K562 (cell line): ENCODE measurements around the gene DIPK1B. TPM values are rescaled to one million over a fixed set of nuclear protein-coding genes. Genes with fewer than 3 reads are reported as not detected.

ENCODE experiments used
- AFF4 ChIP-seq: sonication (generic); formaldehyde crosslinking; IDR thresholded peaks from 2 replicates; pipeline ENCODE4 v1.8.0; 2023; ENCODE audit warnings: mild to moderate bottlenecking, missing genetic modification reagents
- ARHGAP35 ChIP-seq: fragments of 450-650 bp; IDR thresholded peaks from 2 replicates; pipeline ENCODE4 v1.6.1; 2018; ENCODE audit not compliant: partially characterized antibody
- ATF6 ChIP-seq: sonication (generic); formaldehyde crosslinking; IDR thresholded peaks from 2 replicates; pipeline ENCODE4 v1.4.0; 2020; ENCODE audit warnings: mild to moderate bottlenecking, missing genetic modification reagents
- CBX1 ChIP-seq: sonication (generic); IDR thresholded peaks from 2 replicates; pipeline ENCODE4 v1.6.1; 2016; ENCODE audit warnings: antibody characterized with exemption, low read depth, mild to moderate bottlenecking
- CHCHD3 ChIP-seq: fragments of 250-450 bp; sonication (Bioruptor Pico); IDR thresholded peaks from 2 replicates; pipeline ENCODE4 v2.1.2; 2022; ENCODE audit warnings: mild to moderate bottlenecking
- E2F1 ChIP-seq: sonication (generic); formaldehyde crosslinking; IDR thresholded peaks from 2 replicates; pipeline ENCODE4 v1.8.1; 2023; ENCODE audit warnings: mild to moderate bottlenecking, missing genetic modification reagents, moderate library complexity
- EP400 ChIP-seq: fragments of 450-650 bp; IDR thresholded peaks from 2 replicates; pipeline ENCODE4 v1.6.1; 2017; ENCODE audit warnings: antibody characterized with exemption, mild to moderate bottlenecking, moderate library complexity
- HDAC8 ChIP-seq: fragments of 450-650 bp; IDR thresholded peaks from 2 replicates; pipeline ENCODE4 v1.6.1; 2016; ENCODE audit warnings: mild to moderate bottlenecking, missing genetic modification characterization, moderate library complexity, missing compliant biosample characterization
- IFI16 ChIP-seq: fragments of 250-450 bp; sonication (Bioruptor Pico); IDR thresholded peaks from 2 replicates; pipeline ENCODE4 v2.1.2; 2022; ENCODE audit warnings: mild to moderate bottlenecking, inconsistent platforms
- JUND ChIP-seq, 2 experiments: IDR thresholded peaks; 2 replicates in 1 of 2; 3 replicates in 1 of 2; pipeline ENCODE4 v1.6.1; 2011; ENCODE audit warnings: borderline replicate concordance in 2 of 2, low read depth in 2 of 2, low read length in 2 of 2, improper control_type of control experiment in 1 of 2, missing biosample characterization in 1 of 2, missing genetic modification characterization in 1 of 2, missing genetic modification reagents in 1 of 2
- MBD2 ChIP-seq: sonication (generic); IDR thresholded peaks from 2 replicates; pipeline ENCODE4 v1.6.1; 2016; ENCODE audit warnings: low read depth, borderline replicate concordance
- MTA1 ChIP-seq: fragments of 450-650 bp; IDR thresholded peaks from 2 replicates; pipeline ENCODE4 v1.6.1; 2017; ENCODE audit warnings: borderline replicate concordance
- MYC ChIP-seq, 2 experiments: fragments of 250-450 bp in 1 of 2; sonication (Bioruptor Pico) in 1 of 2; IDR thresholded peaks; 2 replicates each; pipeline versions ENCODE4 v1.5.1 to v1.6.1; 2012 to 2021; ENCODE audit warnings: low read depth in 2 of 2, borderline replicate concordance in 1 of 2, improper control_type of control experiment in 1 of 2, low read length in 1 of 2, mild to moderate bottlenecking in 1 of 2, moderate library complexity in 1 of 2
- NR1H2 ChIP-seq: sonication (generic); formaldehyde crosslinking; IDR thresholded peaks from 2 replicates; pipeline ENCODE4 v1.4.0; 2020; ENCODE audit warnings: mild to moderate bottlenecking, missing genetic modification reagents
- PCBP1 ChIP-seq: fragments of 200-400 bp; formaldehyde crosslinking; IDR thresholded peaks from 2 replicates; pipeline ENCODE4 v1.6.1; 2018; ENCODE audit warnings: mild to moderate bottlenecking, low read depth, low read length; ENCODE audit not compliant: poor library complexity, severe bottlenecking
- PTRF ChIP-seq: fragments of 450-650 bp; IDR thresholded peaks from 2 replicates; pipeline ENCODE4 v1.6.1; 2016; ENCODE audit warnings: mild to moderate bottlenecking, missing genetic modification characterization, missing compliant biosample characterization
- SP1 ChIP-seq: sonication (generic); formaldehyde crosslinking; IDR thresholded peaks from 2 replicates; pipeline ENCODE4 v1.8.1; 2022; ENCODE audit warnings: mild to moderate bottlenecking, missing genetic modification reagents
- ZC3H11A ChIP-seq: IDR thresholded peaks from 2 replicates; pipeline ENCODE4 v1.6.1; 2012; ENCODE audit warnings: low read depth, low read length, improper control_type of control experiment
- ZNF699 ChIP-seq: fragments of 250-450 bp; sonication (Bioruptor Pico); IDR thresholded peaks from 2 replicates; pipeline ENCODE4 v1.8.0; 2021; ENCODE audit warnings: mild to moderate bottlenecking, moderate library complexity; ENCODE audit not compliant: insufficient replicate concordance
- polyA plus RNA-seq, 8 experiments: library from polyadenylated mRNA; depleted of rRNA in 4 of 8; stranded (reverse) in 5 of 8; unstranded in 3 of 8; fragments of >200 nt; fragmentation: Nextera tagmentation in 2 of 8; fragmentation: Illumina TruSeq in 1 of 8; extraction: Ambion mirVana in 2 of 8; extraction: Trizol in 1 of 8; gene quantifications; 2 replicates each; pipeline versions ENCODE4 v1.2.1 to v1.2.3, GENCODE V29; 2011 to 2014; ENCODE audit warnings: inconsistent platforms in 1 of 8, missing spikeins in 1 of 8
- total RNA-seq, 7 experiments: library from RNA; depleted of rRNA in 6 of 7; stranded (reverse); fragments of >200 nt in 6 of 7; fragmentation: Illumina TruSeq in 2 of 7; extraction: Trizol in 2 of 7; gene quantifications; 2 replicates each; pipeline versions ENCODE4 v1.2.1 to v1.2.3, GENCODE V29; 2011 to 2021; ENCODE audit warnings: low replicate concordance in 1 of 7

Gene DIPK1B
- total and polyA plus RNA-seq, 9 of the 15 experiments (the other 6 are each of a cell fraction or from before 2014, with no cell fraction given): 0.08 to 22.3 (median 5.9) TPM

- TF ChIP-seq E2F1 (CRISPR knock-in tag) (peak; percentile 94), ARHGAP35 (no peak), MTA1 (peak; percentile 95), NR1H2 (CRISPR knock-in tag) (0 out of 2 replicates have a peak, but pooled peaks have one; percentile 76), PCBP1 (peak; percentile 84), ZNF699 (CRISPR knock-in tag) (no peak), EP400 (peak; percentile 98), IFI16 (CRISPR knock-in tag) (no peak), HDAC8 (tag) (0 out of 2 replicates have a peak, but pooled peaks have one; percentile 54), MBD2 (peak; percentile 93), CHCHD3 (CRISPR knock-in tag) (peak; percentile 66; the same call in 1 of the 2 replicates), ATF6 (CRISPR knock-in tag) (peak; percentile 55; the same call in 1 of the 2 replicates), MYC (IDR thresholded peaks at IDR 0.05; ENCODE audit: low read depth, low read length) (peak; percentile 100), MYC (CRISPR knock-in tag; IDR thresholded peaks at IDR 0.05; ENCODE audit: borderline replicate concordance, low read depth) (no peak), PTRF (tag) (no peak), CBX1 (peak; percentile 80), ZC3H11A (no peak), SP1 (CRISPR knock-in tag) (peak; percentile 99), AFF4 (CRISPR knock-in tag) (peak; percentile 99; the same call in 1 of the 2 replicates), JUND (IDR thresholded peaks at IDR 0.05; ENCODE audit: borderline replicate concordance, low read depth, low read length) (peak; percentile 77), JUND (tag; IDR thresholded peaks at IDR 0.05; ENCODE audit: borderline replicate concordance, low read depth, low read length) (peak; percentile 49; the same call in 1 of the 3 replicates)
These were observed 15.7 kb downstream of the DIPK1B start (continued) for GRCh38 chr9:136728080-136728547.
